Prostate gland (tissue), 2 donors: ENCODE measurements around the gene RNASE1. TPM values are rescaled to one million over a fixed set of nuclear protein-coding genes. Genes with fewer than 3 reads are reported as not detected.

Experiments
- DNase-seq: peaks from one replicate; pipeline ENCODE4 v3.0.0-alpha.2; 2019; ENCODE audit warnings: low spot score
- H3K27ac ChIP-seq, 2 donors: fragments of 200-600 bp; sonication (generic); 2 replicates each; pipeline ENCODE4 v1.5.1; 2017 to 2019
- H3K27me3 ChIP-seq: fragments of 200-600 bp; sonication (generic); replicated peaks from 2 replicates; pipeline ENCODE4 v1.5.1; 2019; ENCODE audit not compliant: insufficient read depth
- H3K36me3 ChIP-seq, 2 donors: fragments of 200-600 bp; sonication (generic); 1 replicate in 1 of 2; 2 replicates in 1 of 2; pipeline versions ENCODE4 v1.5.1 to v1.8.1; 2017 to 2019
- H3K4me1 ChIP-seq: fragments of 200-600 bp; sonication (generic); replicated peaks from 2 replicates; pipeline ENCODE4 v1.5.1; 2019
- H3K4me3 ChIP-seq, 2 donors: fragments of 200-600 bp; sonication (generic); 2 replicates each; pipeline ENCODE4 v1.5.1; 2017 to 2019
- H3K9me3 ChIP-seq: fragments of 200-600 bp; sonication (generic); 2 replicates; pipeline ENCODE4 v1.5.1; 2017
- POLR2A ChIP-seq: fragments of 450-650 bp; IDR thresholded peaks from one replicate; pipeline ENCODE4 v1.6.1; 2016; ENCODE audit warnings: antibody characterized with exemption, mild to moderate bottlenecking
- POLR2AphosphoS5 ChIP-seq: sonication (generic); formaldehyde crosslinking; IDR thresholded peaks from one replicate; pipeline ENCODE4 v1.6.1; 2017; ENCODE audit warnings: antibody characterized with exemption
- WGBS: methylation state at CpG from one replicate; pipeline ENCODE4 v1.1.5; 2018; 5-methylcytosine and 5-hydroxymethylcytosine counted together
- intact Hi-C: fragments of 100-400 bp; cut with DNase I; formaldehyde crosslinking; loops from one replicate; pipeline ENCODE4 v1.14.2; 2022
- total RNA-seq, 2 donors: library from RNA; depleted of rRNA; stranded (reverse); fragments of >200 nt; gene quantifications; one replicate each; pipeline ENCODE4 v1.1.0, GENCODE V29; 2016
- TF ChIP-seq, protein P1 (sequence below), 4 experiments: fragments of 200-600 bp in 2 of 4; fragments of 450-650 bp in 2 of 4; sonication (generic) in 2 of 4; IDR thresholded peaks; 1 replicate in 3 of 4; 2 replicates in 1 of 4; pipeline ENCODE4 v1.5.1; 2016 to 2019; ENCODE audit warnings: antibody characterized with exemption in 4 of 4, mild to moderate bottlenecking in 2 of 4, moderate library complexity in 2 of 4

Gene RNASE1
- total RNA-seq, 2 donors from 2014 or later = 30.1 to 3,158 TPM

DNA sequence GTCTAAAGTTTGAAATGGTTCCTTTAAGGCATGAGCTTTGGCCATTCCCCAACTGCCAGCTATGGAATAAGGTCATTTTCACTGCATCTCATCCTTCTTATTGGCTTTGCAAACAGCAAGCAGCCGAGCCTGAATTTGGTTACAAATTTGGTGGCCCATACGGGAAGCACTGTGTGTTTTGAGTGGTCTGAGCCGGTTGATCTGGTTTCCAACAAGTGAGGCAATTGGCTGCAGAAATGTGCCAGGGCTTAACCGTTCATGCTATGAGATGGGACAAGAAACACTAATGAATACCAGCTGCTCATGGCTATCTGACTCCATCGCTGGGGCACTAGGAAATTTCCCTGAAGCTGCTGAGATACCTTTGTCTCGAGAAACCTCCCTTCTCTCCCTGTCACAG is 47.6 kb downstream of the RNASE1 start:
- no peak for DNase-seq
- Histone ChIP-seq H3K27ac (no peak overlapping the region), H3K4me1 (no peaks in the 10 kb centered on the region), H3K27me3 (no peaks in the 10 kb centered on the region), H3K4me3 (no peak overlapping the region), H3K36me3 (no peaks in the 10 kb centered on the region), H3K9me3 (no peaks in the 10 kb centered on the region)
- intact Hi-C loops = no loop called here
- TF ChIP-seq, protein P1, sequence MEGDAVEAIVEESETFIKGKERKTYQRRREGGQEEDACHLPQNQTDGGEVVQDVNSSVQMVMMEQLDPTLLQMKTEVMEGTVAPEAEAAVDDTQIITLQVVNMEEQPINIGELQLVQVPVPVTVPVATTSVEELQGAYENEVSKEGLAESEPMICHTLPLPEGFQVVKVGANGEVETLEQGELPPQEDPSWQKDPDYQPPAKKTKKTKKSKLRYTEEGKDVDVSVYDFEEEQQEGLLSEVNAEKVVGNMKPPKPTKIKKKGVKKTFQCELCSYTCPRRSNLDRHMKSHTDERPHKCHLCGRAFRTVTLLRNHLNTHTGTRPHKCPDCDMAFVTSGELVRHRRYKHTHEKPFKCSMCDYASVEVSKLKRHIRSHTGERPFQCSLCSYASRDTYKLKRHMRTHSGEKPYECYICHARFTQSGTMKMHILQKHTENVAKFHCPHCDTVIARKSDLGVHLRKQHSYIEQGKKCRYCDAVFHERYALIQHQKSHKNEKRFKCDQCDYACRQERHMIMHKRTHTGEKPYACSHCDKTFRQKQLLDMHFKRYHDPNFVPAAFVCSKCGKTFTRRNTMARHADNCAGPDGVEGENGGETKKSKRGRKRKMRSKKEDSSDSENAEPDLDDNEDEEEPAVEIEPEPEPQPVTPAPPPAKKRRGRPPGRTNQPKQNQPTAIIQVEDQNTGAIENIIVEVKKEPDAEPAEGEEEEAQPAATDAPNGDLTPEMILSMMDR (IDR thresholded peaks at IDR 0.05) = no peak
- TF ChIP-seq POLR2A = no peak
- TF ChIP-seq POLR2AphosphoS5 = no peak
- WGBS = 60% methylated on average over 6 of the region's 6 CpGs

DNA sequence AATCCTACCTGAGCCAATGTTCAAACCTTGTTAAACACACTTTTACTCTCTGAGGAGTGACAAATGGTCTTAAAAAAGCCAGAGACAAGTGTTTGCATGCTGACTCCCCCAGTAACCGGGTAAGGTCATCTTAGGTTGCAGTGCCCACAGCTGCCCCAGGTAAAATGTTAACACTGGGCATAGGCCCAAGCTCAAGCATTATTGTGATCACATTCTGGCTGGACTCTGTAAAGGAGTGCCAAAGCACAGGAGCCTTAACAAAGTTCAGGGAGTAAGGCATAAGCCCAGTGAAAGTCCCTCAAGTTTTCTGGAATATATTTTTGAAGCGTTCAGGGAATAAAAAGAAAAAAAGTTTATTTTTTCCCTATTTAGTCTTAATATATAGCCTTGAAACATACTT is 48.3 kb downstream of the RNASE1 start:
- no peak overlapping the region for H3K4me3 ChIP-seq
- H3K27me3 ChIP-seq = no peaks in the 10 kb centered on the region
- peak; percentile 31 for DNase-seq
- no peak overlapping the region for H3K27ac ChIP-seq
- WGBS = 42% methylated on average over 2 of the region's 2 CpGs
- no peaks in the 10 kb centered on the region for H3K9me3 ChIP-seq
- H3K36me3 ChIP-seq = no peaks in the 10 kb centered on the region
- intact Hi-C loops = no loop called here
- TF ChIP-seq POLR2AphosphoS5 (peak; percentile 34), POLR2A (no peak)
- H3K4me1 ChIP-seq = no peaks in the 10 kb centered on the region

DNA sequence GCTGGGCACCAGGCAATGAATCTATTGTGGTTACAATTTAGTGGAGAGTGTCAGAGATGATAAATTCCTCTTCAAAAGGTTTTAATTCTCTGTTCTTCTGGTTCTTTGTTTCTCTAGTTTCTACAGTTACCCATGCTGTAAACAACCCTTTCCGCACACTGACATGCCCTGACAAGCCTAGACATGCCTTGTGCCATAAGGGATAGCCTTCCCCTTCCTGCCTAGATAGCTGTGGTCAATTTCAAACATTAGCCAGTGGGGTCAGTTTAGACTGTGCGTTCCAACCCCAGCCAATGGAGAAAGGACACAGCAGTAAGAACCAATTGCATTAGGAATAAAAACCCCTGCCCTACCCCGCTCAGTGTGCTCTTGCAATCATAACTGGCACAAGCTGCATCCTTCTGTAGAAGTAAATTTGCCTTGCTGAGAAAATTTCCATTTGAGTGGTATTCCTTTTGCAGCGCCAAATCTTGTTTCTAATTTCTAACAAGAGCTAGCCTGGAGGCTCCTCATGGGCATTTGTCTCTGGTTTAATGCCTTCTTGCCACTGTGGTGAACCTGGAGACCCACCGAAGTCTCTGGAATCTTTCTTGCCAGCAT is 50.6 kb downstream of the RNASE1 start:
- 94% methylated on average over 5 of the region's 5 CpGs for WGBS
- no peak for DNase-seq
- TF ChIP-seq POLR2AphosphoS5 = no peak
- TF ChIP-seq, protein P1 (IDR thresholded peaks at IDR 0.05) = no peak
- TF ChIP-seq POLR2A = no peak
- Histone ChIP-seq H3K27me3 (no peaks in the 10 kb centered on the region), H3K4me3 (no peak overlapping the region), H3K36me3 (no peaks in the 10 kb centered on the region), H3K4me1 (no peaks in the 10 kb centered on the region), H3K27ac (no peak overlapping the region), H3K9me3 (no peaks in the 10 kb centered on the region)
- intact Hi-C loops = no loop called here

Other genes starting within 250 kb of the RNASE1 start
- gene RNASE9, start 241.8 kb downstream of the RNASE1 start, total RNA-seq = not detected
- 1 to 10 TPM in 1 of 2 donors, not detected in 1; 1.0 TPM for gene RNASE11, start 214.8 kb downstream of the RNASE1 start, total RNA-seq
- not detected for gene RNASE12, start 211.5 kb downstream of the RNASE1 start, total RNA-seq
- gene OR6S1, start 161.2 kb downstream of the RNASE1 start, total RNA-seq = not detected
- gene RNASE4, start 118.3 kb downstream of the RNASE1 start, total RNA-seq = 100 to 1,000 TPM in 1 of 2 donors, 10 to 100 TPM in 1; 71.6 to 150 TPM
- gene ANG, start 114.1 kb downstream of the RNASE1 start, total RNA-seq = 10 to 100 TPM; 58.6 to 78.2 TPM
- gene EDDM3A, start 57.0 kb downstream of the RNASE1 start, total RNA-seq = not detected
- gene EDDM3B, start 34.4 kb downstream of the RNASE1 start, total RNA-seq = not detected
- gene RNASE6, start 21.6 kb downstream of the RNASE1 start, total RNA-seq = 10 to 100 TPM in 1 of 2 donors, 1 to 10 TPM in 1; 9.3 to 12.8 TPM
- gene RNASE3, start 88.5 kb upstream of the RNASE1 start, total RNA-seq = not detected
- gene RNASE2, start 152.6 kb upstream of the RNASE1 start, total RNA-seq = under 1 TPM; 0.46 to 0.91 TPM
- 10 to 100 TPM; 60.3 to 74.5 TPM for gene METTL17, start 187.1 kb upstream of the RNASE1 start, total RNA-seq
- 10 to 100 TPM in 1 of 2 donors, 1 to 10 TPM in 1; 1.7 to 20.1 TPM for gene SLC39A2, start 196.4 kb upstream of the RNASE1 start, total RNA-seq
- 100 to 1,000 TPM; 230 to 304 TPM for gene NDRG2, start 222.2 kb upstream of the RNASE1 start, total RNA-seq
- 1 to 10 TPM in 1 of 2 donors, not detected in 1; 9.4 TPM for gene TPPP2, start 227.4 kb upstream of the RNASE1 start, total RNA-seq
- under 1 TPM in 1 of 2 donors, not detected in 1; 0.57 TPM for gene RNASE13, start 232.0 kb upstream of the RNASE1 start, total RNA-seq
- gene RNASE7, start 239.5 kb upstream of the RNASE1 start, total RNA-seq = under 1 TPM in 1 of 2 donors, not detected in 1; 0.74 TPM